Stomach (tissue), 4 donors: Measurements from ENCODE around the gene DARS2.

Experiments
- CTCF ChIP-seq, 7 experiments: fragments of 450-650 bp in 4 of 7; fragments of 200-600 bp in 3 of 7; sonication (generic) in 3 of 7; IDR thresholded peaks; one replicate each; pipeline ENCODE4 v1.5.1; 2016 to 2019; ENCODE audit warnings: antibody characterized with exemption in 7 of 7, control low read depth in 2 of 7, mild to moderate bottlenecking in 1 of 7
- EP300 ChIP-seq: sonication (generic); formaldehyde crosslinking; IDR thresholded peaks from one replicate; pipeline ENCODE4 v1.6.1; 2017; ENCODE audit warnings: antibody characterized with exemption
- POLR2A ChIP-seq, 4 donors: fragments of 450-650 bp; IDR thresholded peaks; one replicate each; pipeline ENCODE4 v1.6.1; 2016; ENCODE audit warnings: antibody characterized with exemption in 4 of 4, control low read depth in 2 of 4, mild to moderate bottlenecking in 1 of 4, moderate library complexity in 1 of 4
- POLR2AphosphoS5 ChIP-seq, 3 donors: sonication (generic); formaldehyde crosslinking; IDR thresholded peaks; one replicate each; pipeline ENCODE4 v1.6.1; 2016; ENCODE audit warnings: antibody characterized with exemption in 3 of 3

DNA sequence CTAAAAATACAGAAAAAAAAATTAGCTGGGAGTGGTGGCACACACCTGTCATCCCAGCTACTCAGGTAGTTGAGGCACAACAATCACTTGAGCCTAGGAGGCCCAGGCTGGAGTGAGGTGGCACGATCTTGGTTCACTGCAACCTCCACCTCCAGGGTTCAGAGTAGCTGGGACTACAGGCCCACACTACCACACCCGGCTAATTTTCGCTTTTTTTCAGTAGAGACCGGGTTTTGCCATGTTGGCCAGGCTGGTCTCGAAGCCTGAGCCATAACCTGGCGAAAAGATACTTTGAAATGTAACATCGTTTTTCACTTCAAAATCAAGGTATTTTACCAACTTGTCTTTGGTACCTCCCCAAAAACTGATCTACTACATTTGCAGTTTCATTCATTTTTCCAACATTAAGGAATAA, 37.3 kb downstream of the DARS2 start:
- TF ChIP-seq CTCF (IDR thresholded peaks at IDR 0.05) (no peak), POLR2AphosphoS5 (IDR thresholded peaks at IDR 0.05) (no peak), EP300 (no peak), POLR2A (IDR thresholded peaks at IDR 0.05) (no peak)
